ENCODE results near the gene PTPMT1. TPM values are rescaled to one million over a fixed set of nuclear protein-coding genes. Genes with fewer than 3 reads are reported as not detected.
A peak's percentile ranks its signal among the peaks of the same experiment; 100 is the strongest.
"Not testable (repeated sequence)": the region's sequence is repeated elsewhere in the genome, so short reads cannot be mapped to it uniquely, and the experiment has no call there.

Gene PTPMT1
- total RNA-seq, 1 experiment from 2014 or later = 86.0 TPM

- Histone ChIP-seq H3K4me3 (no peak overlapping the region), H3K27me3 (no peaks in the 10 kb centered on the region), H3K36me3 (peaks cover 16% of the 10 kb centered on the region), H3K9me3 (no peaks in the 10 kb centered on the region)
- no peak for DNase-seq
Measured at GRCh38 chr11:47538741-47539565, 26.4 kb upstream of the PTPMT1 start.

GRCh38 chr11:47539681-47540039, 25.7 kb upstream of the PTPMT1 start:
- Histone ChIP-seq H3K4me3 (no peak overlapping the region), H3K27me3 (no peaks in the 10 kb centered on the region), H3K36me3 (peaks cover 15% of the 10 kb centered on the region), H3K9me3 (no peaks in the 10 kb centered on the region)
- DNase-seq = no peak

- Histone ChIP-seq H3K9me3 (no peaks in the 10 kb centered on the region), H3K27me3 (no peaks in the 10 kb centered on the region), H3K36me3 (peaks cover 4% of the 10 kb centered on the region; the same call in 1 of the 2 replicates), H3K4me3 (no peak overlapping the region)
- no peak for DNase-seq
Measured at GRCh38 chr11:47541070-47541469, 24.3 kb upstream of the PTPMT1 start.

GRCh38 chr11:47545298-47545697, 20.1 kb upstream of the PTPMT1 start:
- Histone ChIP-seq H3K36me3 (peaks cover 29% of the 10 kb centered on the region), H3K4me3 (no peak overlapping the region), H3K9me3 (no peaks in the 10 kb centered on the region)

GRCh38 chr11:47546274-47546673, 19.1 kb upstream of the PTPMT1 start:
- H3K36me3 ChIP-seq = peaks cover 38% of the 10 kb centered on the region
- H3K27me3 ChIP-seq, DNase-seq, H3K4me3 ChIP-seq, H3K9me3 ChIP-seq: not testable (repeated sequence)

More at GRCh38 chr11:47545298-47545697, 20.1 kb upstream of the PTPMT1 start:
- no peaks in the 10 kb centered on the region for H3K27me3 ChIP-seq
- no peak for DNase-seq

GRCh38 chr11:47550288-47551047, 14.9 kb upstream of the PTPMT1 start:
- DNase-seq = no peak
- Histone ChIP-seq H3K9me3 (no peaks in the 10 kb centered on the region), H3K4me3 (no peak overlapping the region; the same call in 1 of the 2 replicates)

GRCh38 chr11:47551086-47551485, 14.3 kb upstream of the PTPMT1 start:
- H3K36me3 ChIP-seq = peaks cover 42% of the 10 kb centered on the region
- H3K9me3 ChIP-seq = no peaks in the 10 kb centered on the region
- H3K4me3 ChIP-seq = peak overlapping the region; percentile 94
- H3K27me3 ChIP-seq = no peaks in the 10 kb centered on the region
- no peak for DNase-seq

More at GRCh38 chr11:47550288-47551047, 14.9 kb upstream of the PTPMT1 start:
- no peaks in the 10 kb centered on the region for H3K27me3 ChIP-seq
- H3K36me3 ChIP-seq = peaks cover 42% of the 10 kb centered on the region

GRCh38 chr11:47552056-47552565, 13.3 kb upstream of the PTPMT1 start:
- peaks cover 35% of the 10 kb centered on the region for H3K36me3 ChIP-seq
- H3K9me3 ChIP-seq = no peaks in the 10 kb centered on the region
- peak; percentile 48 for DNase-seq
- H3K27me3 ChIP-seq = no peaks in the 10 kb centered on the region
- H3K4me3 ChIP-seq = peak overlapping the region; percentile 94

GRCh38 chr11:47552566-47553405, 12.6 kb upstream of the PTPMT1 start, which contains the start of gene CELF1:
TSS of gene CELF1 (minus strand) at chr11:47553132. CDS start at chr11:47499523, 53,609 bp downstream.
- DNase-seq = peak; percentile 91
- H3K36me3 ChIP-seq = peaks cover 32% of the 10 kb centered on the region
- peak within 1 kb of the TSS; percentile 94 for H3K4me3 ChIP-seq

GRCh38 chr11:47553406-47553743, 12.0 kb upstream of the PTPMT1 start:
- H3K27me3 ChIP-seq = no peaks in the 10 kb centered on the region
- no peak for DNase-seq
- peak overlapping the region; percentile 94 for H3K4me3 ChIP-seq
- no peaks in the 10 kb centered on the region for H3K9me3 ChIP-seq
- peaks cover 26% of the 10 kb centered on the region for H3K36me3 ChIP-seq

More at GRCh38 chr11:47552566-47553405, 12.6 kb upstream of the PTPMT1 start, which contains the start of gene CELF1:
- Histone ChIP-seq H3K27me3 (no peaks in the 10 kb centered on the region), H3K9me3 (no peaks in the 10 kb centered on the region)

GRCh38 chr11:47557004-47557403, 8.4 kb upstream of the PTPMT1 start:
- H3K36me3 ChIP-seq = not testable (repeated sequence)

GRCh38 chr11:47558695-47559094, 6.7 kb upstream of the PTPMT1 start:
- no peak for DNase-seq
- Histone ChIP-seq H3K9me3 (no peaks in the 10 kb centered on the region), H3K36me3 (no peaks in the 10 kb centered on the region), H3K27me3 (no peaks in the 10 kb centered on the region), H3K4me3 (no peak overlapping the region)

More at GRCh38 chr11:47557004-47557403, 8.4 kb upstream of the PTPMT1 start:
- not testable (repeated sequence) for DNase-seq, H3K9me3 ChIP-seq, H3K4me3 ChIP-seq, H3K27me3 ChIP-seq

- Histone ChIP-seq H3K27me3 (no peaks in the 10 kb centered on the region), H3K4me3 (no peak overlapping the region), H3K36me3 (no peaks in the 10 kb centered on the region), H3K9me3 (no peaks in the 10 kb centered on the region)
- no peak for DNase-seq
Measured at GRCh38 chr11:47560426-47560825, 5.0 kb upstream of the PTPMT1 start.

GRCh38 chr11:47562393-47562792, 3.0 kb upstream of the PTPMT1 start:
- DNase-seq, H3K27me3 ChIP-seq, H3K36me3 ChIP-seq, H3K9me3 ChIP-seq, H3K4me3 ChIP-seq: not testable (repeated sequence)

GRCh38 chr11:47564366-47564765, 1.0 kb upstream of the PTPMT1 start:
- H3K27me3 ChIP-seq, H3K4me3 ChIP-seq, DNase-seq, H3K9me3 ChIP-seq: not testable (repeated sequence)
- peaks cover 15% of the 10 kb centered on the region for H3K36me3 ChIP-seq

GRCh38 chr11:47564933-47565339, 463 bp upstream of the PTPMT1 start:
- H3K9me3 ChIP-seq = no peaks in the 10 kb centered on the region
- H3K4me3 ChIP-seq = peak overlapping the region; percentile 91
- H3K36me3 ChIP-seq = peaks cover 19% of the 10 kb centered on the region
- no peaks in the 10 kb centered on the region for H3K27me3 ChIP-seq
- DNase-seq = no peak
